ENCODE measurements around the gene TNFAIP3.
A peak's percentile ranks its signal among the peaks of the same experiment; 100 is the strongest.

Gene TNFAIP3

DNA sequence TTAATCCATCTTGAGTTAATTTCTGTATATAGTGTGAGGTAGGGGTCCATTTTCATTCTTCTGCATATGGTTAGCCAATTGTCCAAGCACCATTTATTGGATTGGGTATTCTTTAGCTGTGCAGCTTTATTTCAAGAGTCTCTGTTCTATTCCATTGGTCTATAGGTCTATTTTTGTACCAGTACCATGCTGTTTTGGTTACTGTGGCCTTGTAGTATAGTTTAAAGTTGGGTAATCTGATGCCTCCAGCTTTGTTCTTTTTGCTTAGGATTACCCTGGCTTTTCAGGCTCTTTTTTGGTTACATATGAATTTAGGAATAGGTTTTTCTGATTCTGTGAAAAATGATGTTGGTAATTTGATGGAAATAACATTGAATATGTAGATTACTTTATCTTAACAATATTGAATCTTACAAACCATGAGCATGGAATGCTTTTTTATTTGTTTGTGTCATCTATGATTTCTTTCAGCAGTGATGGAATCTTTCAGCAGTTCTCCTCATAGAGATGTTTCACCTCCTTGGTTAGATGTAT is 47.0 kb downstream of the TNFAIP3 start:
- no peak for DNase-seq (ENCODE audit: low read depth, low spot score)
- no peak overlapping the region for H3K27ac ChIP-seq

DNA sequence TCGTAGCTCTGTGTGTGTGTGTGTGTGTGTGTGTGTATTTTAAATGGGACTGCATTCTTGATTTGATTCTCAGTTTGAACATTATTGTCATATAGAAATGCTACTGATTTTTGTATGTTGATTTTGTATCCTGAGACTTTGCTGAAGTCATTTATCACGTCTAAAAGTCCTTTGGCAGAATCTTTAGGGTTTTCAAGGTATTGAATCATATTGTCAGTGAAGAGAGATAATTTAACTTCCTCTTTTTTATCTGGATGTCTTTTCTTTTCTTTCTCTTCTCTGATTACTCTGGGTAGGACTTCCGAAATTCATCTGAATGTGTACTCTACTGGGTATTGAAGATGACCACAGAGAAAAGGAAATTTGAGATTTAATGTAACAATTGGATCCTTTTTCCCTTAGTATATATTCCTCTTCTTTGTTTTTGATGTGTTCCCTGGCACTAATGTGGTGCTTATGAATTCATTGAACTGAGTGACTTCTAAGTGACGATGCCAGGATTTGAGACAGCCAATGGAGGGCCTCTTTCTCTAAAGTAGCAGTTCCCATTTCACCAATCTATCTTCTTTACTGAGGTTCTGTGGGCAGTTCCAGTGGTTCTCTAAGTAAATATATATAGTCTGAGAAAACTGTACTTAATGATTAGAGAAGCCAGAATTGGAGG is 47.6 kb downstream of the TNFAIP3 start:
- H3K27ac ChIP-seq: no peak overlapping the region
- no peak for DNase-seq (ENCODE audit: low read depth, low spot score)

DNA sequence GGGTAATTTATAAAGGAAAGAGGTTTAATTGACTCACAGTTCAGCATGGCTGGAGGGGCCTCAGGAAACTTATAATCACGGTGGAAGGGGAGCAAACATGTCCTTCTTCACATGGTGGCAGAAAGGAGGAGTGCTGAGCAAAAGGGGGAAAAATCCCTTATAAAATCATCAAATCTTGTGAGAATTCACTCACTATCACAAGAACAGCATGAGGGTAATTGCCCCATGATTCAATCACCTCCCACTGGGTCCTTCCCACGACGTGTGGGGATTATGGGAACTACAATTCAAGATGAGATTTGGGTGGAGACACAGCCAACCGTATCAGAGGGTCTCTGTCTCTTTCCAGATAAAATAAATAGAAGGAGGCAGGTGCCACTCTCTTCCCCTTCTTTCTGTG is 48.7 kb downstream of the TNFAIP3 start:
- no peak overlapping the region for H3K27ac ChIP-seq

DNA sequence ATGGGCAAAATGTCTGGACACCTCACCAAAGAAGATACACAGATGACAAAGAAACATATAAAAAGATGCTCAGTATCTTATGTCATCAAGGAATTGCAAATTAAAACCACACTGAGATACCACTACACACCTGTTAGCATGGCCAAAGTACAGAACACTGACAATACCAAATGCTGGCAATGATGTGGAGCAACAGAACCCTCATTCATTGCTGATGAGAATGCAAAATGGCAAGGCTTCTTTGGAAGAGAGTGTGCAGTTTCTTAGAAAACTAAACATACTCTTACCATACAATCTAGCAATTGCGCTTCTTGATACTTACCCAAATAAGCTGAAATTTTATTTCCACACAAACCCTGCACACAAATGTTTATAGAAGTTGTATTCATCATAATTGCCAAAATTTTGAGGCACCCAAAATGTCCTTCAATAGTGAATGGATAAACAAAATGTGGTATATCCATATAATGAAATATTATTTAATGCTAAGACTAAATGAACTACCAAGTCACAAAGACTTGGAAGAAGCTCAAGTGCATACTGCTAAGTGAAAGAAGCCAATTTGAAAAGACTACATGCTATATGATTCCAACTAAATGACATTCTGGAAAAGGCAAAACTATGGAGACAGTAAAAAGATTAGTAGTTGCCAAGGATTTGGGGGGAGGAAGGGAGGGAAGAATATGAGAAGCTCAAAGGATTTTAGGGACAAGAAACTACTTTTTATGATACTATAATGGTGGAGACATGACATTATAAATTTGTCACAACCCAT is 50.7 kb downstream of the TNFAIP3 start:
- DNase-seq (ENCODE audit: low read depth, low spot score): no peak
- H3K27ac ChIP-seq: no peak overlapping the region

More for the DNA sequence above, 48.7 kb downstream of the TNFAIP3 start:
- DNase-seq (ENCODE audit: low read depth, low spot score): no peak

DNA sequence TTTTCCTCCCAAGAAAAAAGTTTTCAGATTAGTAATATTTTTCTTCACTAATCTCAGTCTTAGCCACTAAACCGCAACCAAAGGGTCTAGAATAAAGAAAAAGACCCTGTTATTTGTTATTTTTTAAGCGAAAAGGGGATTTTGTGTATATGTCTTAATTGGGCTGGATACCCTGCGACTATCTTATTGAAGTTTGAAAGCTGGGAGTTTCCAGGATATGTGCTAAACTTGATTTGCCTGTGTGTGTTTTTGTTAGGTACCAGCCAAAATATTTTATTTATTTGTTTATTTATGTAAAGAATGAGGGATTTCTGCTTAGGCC is 52.4 kb downstream of the TNFAIP3 start:
- DNase-seq (ENCODE audit: low read depth, low spot score): no peak
- H3K27ac ChIP-seq: no peak overlapping the region

DNA sequence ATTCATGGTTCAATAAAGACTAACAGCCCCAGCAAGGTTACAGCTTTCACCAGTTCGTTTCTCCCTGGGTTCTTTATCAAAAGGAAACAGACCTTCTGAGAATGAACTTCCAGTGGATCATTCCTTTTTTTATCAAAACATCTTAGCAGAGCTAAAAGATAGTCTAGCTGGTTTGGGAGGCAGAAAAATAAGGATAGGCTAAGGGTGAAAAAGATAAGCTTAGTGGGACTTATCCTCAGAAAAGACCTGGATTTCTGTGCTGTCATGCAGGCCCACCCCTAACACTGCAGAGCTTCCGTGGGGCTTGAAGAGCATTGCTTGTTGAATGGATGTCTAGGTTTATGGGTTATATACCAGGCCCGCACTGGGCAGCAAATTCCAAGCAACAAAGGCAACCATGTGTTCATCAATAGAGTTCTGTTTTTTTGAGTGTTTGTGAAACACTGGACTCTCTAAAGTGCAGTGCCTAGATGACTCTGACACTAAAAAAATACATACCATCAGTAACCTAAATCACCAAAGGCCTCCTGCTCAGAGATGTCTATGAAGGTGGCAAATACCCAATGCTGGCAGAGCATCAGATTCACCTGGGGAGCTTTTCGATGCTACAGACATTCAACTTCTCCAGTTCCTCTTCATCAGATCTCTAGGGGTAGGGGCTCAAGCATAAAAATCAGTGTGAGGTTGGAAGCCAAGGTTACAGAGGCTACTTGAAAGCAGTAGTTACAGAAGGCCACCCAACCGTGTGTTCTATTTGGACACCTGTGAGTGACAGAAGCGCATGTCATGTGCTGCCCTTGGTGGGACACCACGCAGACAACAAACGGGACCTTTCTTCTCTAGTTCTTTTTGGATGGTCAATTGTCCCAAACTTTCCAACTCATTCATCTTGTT is 53.0 kb downstream of the TNFAIP3 start:
- DNase-seq (ENCODE audit: low read depth, low spot score): no peak
- H3K27ac ChIP-seq: no peak overlapping the region

DNA sequence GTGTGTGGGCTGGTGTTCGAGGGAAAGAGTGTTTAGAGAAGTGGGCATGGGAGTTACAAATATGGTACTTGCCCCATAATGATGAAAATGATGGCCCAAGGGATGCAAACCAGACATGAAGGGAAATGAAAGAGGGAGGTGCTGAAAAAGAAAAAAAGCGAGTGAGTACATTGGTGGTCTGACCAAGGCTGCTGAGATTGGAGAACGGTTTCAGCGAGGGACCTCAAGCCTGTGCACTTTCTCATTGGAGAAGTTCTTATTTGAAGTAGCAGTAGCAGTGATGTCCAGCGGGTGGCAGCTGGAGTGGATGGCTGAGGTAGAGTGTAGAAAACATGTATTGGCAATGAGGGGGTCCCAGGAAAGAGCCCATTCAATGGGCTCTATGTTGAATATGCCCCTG is 54.8 kb downstream of the TNFAIP3 start:
- no peak overlapping the region for H3K27ac ChIP-seq
- no peak for DNase-seq (ENCODE audit: low read depth, low spot score)

DNA sequence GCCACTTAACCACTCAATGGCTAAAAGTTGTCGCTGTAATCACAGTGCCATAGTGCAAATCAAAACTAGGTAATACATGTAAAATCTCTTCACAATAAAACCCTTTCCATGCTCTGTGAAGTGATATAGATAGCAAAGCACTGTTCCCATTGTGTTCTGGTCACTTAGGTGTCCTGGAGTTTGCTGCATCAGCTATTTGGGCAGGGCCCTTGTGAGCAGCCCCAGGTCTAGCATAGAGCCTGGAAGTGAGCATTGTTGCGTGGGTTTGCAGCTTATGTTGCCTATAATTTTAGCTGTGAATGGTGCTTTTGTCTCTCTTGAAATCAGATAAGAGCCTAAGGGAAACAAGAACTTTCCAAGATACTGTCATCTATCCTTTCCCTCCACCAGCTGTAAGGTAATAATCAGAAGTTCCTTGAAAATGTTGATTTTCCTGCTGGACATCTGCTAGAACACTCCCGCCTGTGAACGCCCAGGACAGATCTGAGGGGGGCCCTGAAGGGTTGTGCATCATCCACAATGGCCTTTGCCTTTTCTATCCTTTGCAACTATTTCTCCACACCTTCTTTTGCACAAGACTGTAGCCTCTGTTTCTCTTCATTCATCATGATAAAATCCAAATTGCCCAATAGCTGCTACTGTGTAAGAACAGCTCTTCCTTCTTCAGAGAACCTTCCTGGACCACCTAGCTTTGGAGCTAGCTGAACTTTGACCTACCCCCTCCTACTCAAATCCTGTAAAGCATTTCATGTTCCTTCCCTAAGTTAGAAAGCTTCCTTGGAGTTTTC is 57.0 kb downstream of the TNFAIP3 start:
- no peak overlapping the region for H3K27ac ChIP-seq
- DNase-seq (ENCODE audit: low read depth, low spot score): no peak

DNA sequence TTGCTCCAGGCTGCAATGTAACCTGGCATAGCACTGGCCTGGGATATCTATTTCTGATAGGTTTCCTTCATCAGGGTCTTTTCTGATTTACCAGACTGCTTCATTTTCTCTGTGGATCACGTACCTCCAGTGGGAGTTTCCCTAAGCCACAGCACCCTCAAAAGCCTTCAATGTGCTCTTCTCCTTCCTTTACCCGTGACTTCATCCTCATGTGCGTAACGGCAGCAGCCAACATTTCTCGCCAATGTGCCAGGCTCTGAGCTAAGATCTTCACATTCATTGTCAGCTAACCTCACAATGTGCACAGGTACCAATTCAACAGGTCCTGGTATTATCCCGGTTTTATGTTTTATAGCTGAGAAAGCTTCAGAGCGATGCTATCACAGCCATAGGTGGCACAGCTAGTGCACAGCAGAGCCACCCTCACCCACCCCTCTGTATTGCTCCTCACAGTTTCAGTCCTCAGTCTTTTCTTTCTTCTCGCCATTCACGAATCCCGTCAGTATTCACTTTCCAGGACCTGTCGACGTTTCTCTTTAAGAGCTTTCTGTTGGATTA is 58.2 kb downstream of the TNFAIP3 start:
- DNase-seq (ENCODE audit: low read depth, low spot score): no peak
- no peak overlapping the region for H3K27ac ChIP-seq

DNA sequence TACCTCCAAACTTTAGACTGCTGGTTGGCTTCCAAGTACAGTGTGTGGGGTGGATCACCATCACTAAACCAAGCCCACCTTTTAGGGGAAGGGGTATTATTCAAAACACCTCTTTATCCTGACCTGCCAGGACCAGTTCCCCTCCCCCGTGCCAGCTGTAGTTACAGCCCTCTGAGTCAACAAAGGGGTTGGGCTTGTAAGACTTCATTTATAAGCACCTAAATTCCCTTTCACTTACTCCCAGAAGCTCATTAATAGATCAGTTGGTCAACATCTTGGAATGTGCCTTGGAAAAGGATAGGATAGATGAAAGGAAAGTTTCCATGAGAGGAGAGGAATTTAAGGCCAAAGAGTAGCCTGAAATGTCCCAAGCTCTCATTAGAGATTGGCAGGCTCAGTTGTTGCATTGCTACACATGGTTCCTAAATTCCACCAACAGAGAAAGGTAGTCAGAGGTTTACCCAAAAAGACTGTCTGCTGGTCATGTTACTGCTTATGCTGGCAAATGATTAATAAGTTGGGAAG is 59.2 kb downstream of the TNFAIP3 start:
- DNase-seq (ENCODE audit: low read depth, low spot score): peak; percentile 39
- H3K27ac ChIP-seq: peak overlapping the region; percentile 14

DNA sequence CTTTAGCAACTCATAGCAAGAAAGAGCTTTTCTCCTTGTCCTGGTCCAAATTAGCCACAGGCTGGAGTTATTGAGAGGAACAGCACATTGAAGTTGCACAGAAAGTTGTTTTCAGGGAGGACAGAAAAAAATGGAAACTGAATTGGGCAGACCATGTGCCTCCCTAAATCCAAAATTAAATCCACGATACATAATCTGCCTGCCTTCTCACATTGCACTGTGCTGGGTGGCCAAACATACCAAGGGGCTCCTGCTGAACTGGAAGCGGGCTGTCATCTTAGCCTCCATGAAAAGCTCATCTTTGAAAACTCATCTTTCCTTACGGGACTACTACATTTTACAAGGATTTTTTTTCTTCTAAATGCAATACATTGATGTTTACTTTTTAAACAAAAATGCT is 59.9 kb downstream of the TNFAIP3 start:
- no peak for DNase-seq (ENCODE audit: low read depth, low spot score)
- no peak overlapping the region for H3K27ac ChIP-seq

DNA sequence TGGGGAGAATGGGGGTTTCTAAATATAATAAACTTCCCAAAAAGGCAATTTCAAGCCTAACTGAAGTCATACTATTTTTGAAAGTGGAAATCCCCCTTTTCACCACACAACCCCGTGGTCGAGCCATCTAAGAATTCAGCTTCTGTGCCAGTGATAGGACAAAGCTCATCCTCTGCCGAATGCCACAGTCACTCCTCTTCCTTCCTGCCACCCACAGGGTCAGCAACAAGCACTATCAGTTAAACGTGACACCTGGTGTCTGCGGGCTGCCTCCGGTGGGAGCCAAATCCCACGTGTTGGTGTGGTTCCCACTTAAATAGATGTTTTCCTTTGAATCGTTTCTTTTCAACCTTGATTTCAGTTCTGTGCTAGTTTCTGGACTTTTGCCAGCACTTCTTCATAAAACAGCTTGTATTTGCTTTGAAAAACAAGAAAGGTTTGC is 60.7 kb downstream of the TNFAIP3 start:
- H3K27ac ChIP-seq: no peak overlapping the region
- no peak for DNase-seq (ENCODE audit: low read depth, low spot score)

DNA sequence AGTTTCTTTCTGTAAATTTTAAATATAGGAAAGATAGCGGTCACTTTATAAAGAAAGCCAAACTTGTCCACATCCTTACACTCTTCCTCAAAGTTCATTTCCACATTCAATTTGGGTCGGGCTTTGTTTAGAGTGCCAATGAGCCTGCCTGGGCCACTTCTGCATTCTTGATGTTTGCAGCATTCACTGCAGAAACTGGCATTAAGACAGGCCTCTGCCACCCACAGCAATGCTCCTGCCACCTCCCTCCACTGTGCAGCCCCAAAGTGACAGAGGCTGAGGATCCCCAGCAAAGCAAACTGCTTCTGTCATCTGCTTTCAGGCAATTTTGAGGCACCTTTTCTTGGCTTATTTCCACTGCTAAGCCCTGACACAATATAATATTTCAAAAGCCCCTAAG is 61.2 kb downstream of the TNFAIP3 start:
- DNase-seq (ENCODE audit: low read depth, low spot score): no peak

DNA sequence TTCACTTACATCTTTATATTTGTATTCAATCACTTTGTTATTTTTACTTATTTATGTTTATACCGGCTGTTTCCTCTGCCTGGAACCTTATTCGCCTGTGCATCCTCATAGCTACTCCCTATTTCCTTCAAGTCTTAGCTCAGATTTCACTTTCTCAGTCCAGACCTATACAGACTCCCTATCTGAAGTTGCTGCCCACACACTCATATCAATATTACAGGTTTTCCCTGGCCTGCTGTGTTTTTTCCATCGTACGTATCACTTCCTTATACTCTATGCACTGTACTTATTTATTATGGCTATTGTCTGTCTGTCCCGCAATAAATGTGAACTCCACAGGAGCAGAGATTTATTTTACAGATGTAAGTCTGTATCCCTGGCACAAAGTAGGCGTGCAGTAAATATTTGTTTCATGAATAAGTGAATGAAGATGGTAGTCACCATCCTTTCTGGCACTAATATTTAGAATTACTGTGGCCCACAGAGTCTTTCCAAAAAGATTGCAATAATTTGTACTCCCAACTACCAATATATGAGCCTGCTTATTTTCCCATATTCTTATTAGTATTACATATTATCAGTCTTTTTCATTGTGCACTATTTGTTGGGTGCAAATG is 64.9 kb downstream of the TNFAIP3 start:
- DNase-seq (ENCODE audit: low read depth, low spot score): no peak
- H3K27ac ChIP-seq: no peak overlapping the region

More for the DNA sequence above, 61.2 kb downstream of the TNFAIP3 start:
- H3K27ac ChIP-seq: no peak overlapping the region

Measured in epithelial cell of prostate (primary cell).